ENCODE data around the gene DDR2.

The DDR2 gene

DNA sequence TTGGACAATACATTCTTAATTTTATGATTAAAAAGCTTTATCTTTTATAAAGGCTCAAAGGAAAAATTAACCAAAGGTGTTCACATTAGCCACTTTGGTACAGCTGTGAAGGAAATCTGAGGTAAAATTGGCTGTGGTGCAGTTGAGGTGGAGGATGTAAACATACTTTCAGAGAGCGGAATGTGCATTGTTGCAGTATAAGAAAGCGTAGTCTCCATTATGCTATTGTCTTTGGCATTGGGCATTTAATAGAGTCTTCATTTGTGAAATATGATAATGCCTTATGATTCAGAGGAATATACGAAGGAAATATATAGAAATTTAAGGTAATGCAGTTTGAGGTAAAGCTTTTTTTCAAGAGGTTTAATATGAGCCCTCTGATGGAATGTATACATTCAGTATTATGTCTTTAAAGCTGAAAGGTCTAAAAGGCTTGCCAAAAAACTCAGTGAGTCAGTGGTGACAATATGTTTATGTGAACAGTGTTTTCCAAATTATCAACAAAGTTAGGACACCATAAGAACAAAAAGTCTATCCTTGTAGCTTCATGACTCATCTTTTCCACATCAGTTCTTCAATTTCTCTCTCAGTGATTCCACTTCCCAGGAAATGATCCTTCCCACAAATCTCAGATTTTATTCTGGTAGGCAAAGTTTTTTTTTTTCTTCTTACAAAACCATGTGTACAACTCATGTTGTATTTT lies 26.9 kb upstream of the DDR2 start:
- no peaks in the 10 kb centered on the region for H3K9me3 ChIP-seq (ENCODE audit: insufficient read depth, low read length)
- H3K27me3 ChIP-seq (ENCODE audit: low read depth, low read length): no peaks in the 10 kb centered on the region
- H2AFZ ChIP-seq (ENCODE audit: low read depth, low read length): no peak overlapping the region
- H3K79me2 ChIP-seq (ENCODE audit: low read length): no peaks in the 10 kb centered on the region
- H3K9ac ChIP-seq (ENCODE audit: low read length): no peak overlapping the region
- TF ChIP-seq, protein P1, sequence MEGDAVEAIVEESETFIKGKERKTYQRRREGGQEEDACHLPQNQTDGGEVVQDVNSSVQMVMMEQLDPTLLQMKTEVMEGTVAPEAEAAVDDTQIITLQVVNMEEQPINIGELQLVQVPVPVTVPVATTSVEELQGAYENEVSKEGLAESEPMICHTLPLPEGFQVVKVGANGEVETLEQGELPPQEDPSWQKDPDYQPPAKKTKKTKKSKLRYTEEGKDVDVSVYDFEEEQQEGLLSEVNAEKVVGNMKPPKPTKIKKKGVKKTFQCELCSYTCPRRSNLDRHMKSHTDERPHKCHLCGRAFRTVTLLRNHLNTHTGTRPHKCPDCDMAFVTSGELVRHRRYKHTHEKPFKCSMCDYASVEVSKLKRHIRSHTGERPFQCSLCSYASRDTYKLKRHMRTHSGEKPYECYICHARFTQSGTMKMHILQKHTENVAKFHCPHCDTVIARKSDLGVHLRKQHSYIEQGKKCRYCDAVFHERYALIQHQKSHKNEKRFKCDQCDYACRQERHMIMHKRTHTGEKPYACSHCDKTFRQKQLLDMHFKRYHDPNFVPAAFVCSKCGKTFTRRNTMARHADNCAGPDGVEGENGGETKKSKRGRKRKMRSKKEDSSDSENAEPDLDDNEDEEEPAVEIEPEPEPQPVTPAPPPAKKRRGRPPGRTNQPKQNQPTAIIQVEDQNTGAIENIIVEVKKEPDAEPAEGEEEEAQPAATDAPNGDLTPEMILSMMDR (IDR thresholded peaks at IDR 0.05; ENCODE audit: low read depth, low read length): no peak
- TF ChIP-seq EZH2phosphoT487 (IDR thresholded peaks at IDR 0.05; ENCODE audit: low read depth): no peak
- H3K4me1 ChIP-seq (ENCODE audit: low read length): no peaks in the 10 kb centered on the region
- H3K36me3 ChIP-seq (replicated peaks; ENCODE audit: low read depth, low read length): peaks cover 16% of the 10 kb centered on the region
- H4K20me1 ChIP-seq (ENCODE audit: insufficient read depth, low read length): no peaks in the 10 kb centered on the region
- H3K4me2 ChIP-seq (ENCODE audit: low read length): no peak overlapping the region
- no peak overlapping the region for H3K27ac ChIP-seq (ENCODE audit: low read length)
- no peak overlapping the region for H3K4me3 ChIP-seq (ENCODE audit: low read length)

DNA sequence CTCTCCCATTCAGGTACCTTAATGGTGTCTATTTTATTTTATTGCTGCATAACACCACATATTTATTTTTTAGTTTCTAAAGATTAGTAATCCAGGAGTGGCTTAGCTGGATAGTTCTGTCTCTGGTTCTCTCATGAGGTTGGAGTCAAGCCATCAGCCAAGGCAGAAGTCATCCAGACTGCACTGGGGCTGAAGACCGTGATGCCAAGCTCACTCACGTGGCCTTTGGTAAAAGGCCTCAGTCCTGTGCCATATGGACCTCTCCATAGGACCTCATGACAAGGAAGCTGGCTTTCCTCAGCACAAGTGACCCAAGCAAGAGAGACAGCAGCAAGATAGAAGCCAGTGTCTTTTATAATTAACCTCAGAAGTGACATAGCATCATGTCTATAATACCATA lies 23.0 kb upstream of the DDR2 start:
- Histone ChIP-seq H3K9ac (ENCODE audit: low read length) (no peak overlapping the region), H3K4me1 (ENCODE audit: low read length) (peaks cover 7% of the 10 kb centered on the region; the same call in 1 of the 2 replicates), H3K27me3 (ENCODE audit: low read depth, low read length) (no peaks in the 10 kb centered on the region), H3K4me3 (ENCODE audit: low read length) (no peak overlapping the region), H3K9me3 (ENCODE audit: insufficient read depth, low read length) (no peaks in the 10 kb centered on the region), H4K20me1 (ENCODE audit: insufficient read depth, low read length) (no peaks in the 10 kb centered on the region), H3K4me2 (ENCODE audit: low read length) (no peak overlapping the region), H3K27ac (ENCODE audit: low read length) (no peak overlapping the region), H2AFZ (ENCODE audit: low read depth, low read length) (no peak overlapping the region), H3K79me2 (ENCODE audit: low read length) (no peaks in the 10 kb centered on the region), H3K36me3 (replicated peaks; ENCODE audit: low read depth, low read length) (no peaks in the 10 kb centered on the region)
- TF ChIP-seq, protein P1 (IDR thresholded peaks at IDR 0.05; ENCODE audit: low read depth, low read length): no peak
- TF ChIP-seq EZH2phosphoT487 (IDR thresholded peaks at IDR 0.05; ENCODE audit: low read depth): no peak

DNA sequence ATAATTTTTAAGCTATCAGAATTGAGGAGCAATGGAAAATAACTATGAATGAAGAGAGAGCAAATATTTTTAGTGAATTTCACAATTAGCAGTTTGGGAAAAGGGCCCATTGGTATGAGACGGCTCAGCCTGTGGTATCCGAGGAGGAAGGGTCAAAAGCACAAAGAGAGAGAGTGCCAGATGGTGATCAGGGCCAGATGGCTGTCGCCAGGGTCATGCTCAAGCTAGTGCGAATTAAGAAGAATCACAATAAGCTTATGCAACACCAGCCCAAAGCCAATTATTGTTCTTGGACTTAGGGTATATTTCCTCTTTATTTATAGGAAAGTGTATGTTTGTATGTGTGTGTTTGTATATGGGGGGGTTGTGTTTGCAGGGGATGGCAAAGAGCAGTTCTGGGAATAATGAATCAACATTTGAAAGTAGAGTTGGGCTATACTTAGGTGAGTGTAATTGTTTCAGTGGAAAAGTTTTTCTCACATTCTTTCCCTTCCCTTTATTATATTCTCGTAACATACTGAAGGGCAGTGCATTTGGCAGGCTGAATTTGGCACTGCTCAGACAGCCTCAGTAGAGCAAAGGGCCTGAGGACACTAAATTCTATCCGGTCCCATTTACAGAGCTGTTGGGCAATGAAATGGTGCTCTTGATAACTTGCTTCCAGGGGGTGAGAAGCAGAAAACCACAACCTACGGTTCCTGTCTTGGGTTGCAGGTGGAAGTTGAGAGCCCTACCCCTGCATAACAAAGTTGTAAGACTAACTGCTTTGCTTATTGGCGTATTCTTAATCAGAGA lies 19.5 kb upstream of the DDR2 start:
- Histone ChIP-seq H3K27ac (ENCODE audit: low read length) (no peak overlapping the region), H3K9me3 (ENCODE audit: insufficient read depth, low read length) (no peaks in the 10 kb centered on the region; the same call in 1 of the 2 replicates), H4K20me1 (ENCODE audit: insufficient read depth, low read length) (no peaks in the 10 kb centered on the region), H3K27me3 (ENCODE audit: low read depth, low read length) (no peaks in the 10 kb centered on the region), H2AFZ (ENCODE audit: low read depth, low read length) (no peak overlapping the region), H3K4me1 (ENCODE audit: low read length) (peaks cover 7% of the 10 kb centered on the region; the same call in 1 of the 2 replicates), H3K36me3 (replicated peaks; ENCODE audit: low read depth, low read length) (peaks cover 7% of the 10 kb centered on the region), H3K4me3 (ENCODE audit: low read length) (no peak overlapping the region), H3K9ac (ENCODE audit: low read length) (no peak overlapping the region), H3K4me2 (ENCODE audit: low read length) (no peak overlapping the region), H3K79me2 (ENCODE audit: low read length) (no peaks in the 10 kb centered on the region)
- TF ChIP-seq EZH2phosphoT487 (IDR thresholded peaks at IDR 0.05; ENCODE audit: low read depth): no peak

DNA sequence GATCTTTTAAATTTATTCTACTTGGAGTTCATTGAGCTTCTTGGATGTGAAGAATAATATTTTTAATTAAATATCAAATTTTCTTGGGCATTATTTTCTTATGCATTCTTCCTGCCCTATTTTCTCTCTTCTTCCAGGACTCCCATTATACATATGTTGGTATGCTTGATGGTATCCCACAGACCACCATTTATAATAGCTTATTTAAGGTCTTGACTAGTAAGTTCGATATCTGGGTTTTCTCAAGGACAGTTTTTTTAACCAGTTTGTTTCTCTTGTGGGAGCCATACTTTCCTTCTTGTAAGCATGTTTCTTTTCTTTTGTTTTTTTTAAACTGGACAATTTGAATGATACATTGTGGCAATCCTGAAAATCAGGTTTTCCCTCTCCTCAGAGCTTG lies 15.4 kb upstream of the DDR2 start:
- no peaks in the 10 kb centered on the region for H3K27me3 ChIP-seq (ENCODE audit: low read depth, low read length)

More for the DNA sequence above, 15.4 kb upstream of the DDR2 start:
- Histone ChIP-seq H4K20me1 (ENCODE audit: insufficient read depth, low read length) (no peaks in the 10 kb centered on the region), H3K4me2 (ENCODE audit: low read length) (no peak overlapping the region), H3K9ac (ENCODE audit: low read length) (no peak overlapping the region), H3K79me2 (ENCODE audit: low read length) (no peaks in the 10 kb centered on the region), H3K27ac (ENCODE audit: low read length) (no peak overlapping the region), H2AFZ (ENCODE audit: low read depth, low read length) (no peak overlapping the region), H3K36me3 (replicated peaks; ENCODE audit: low read depth, low read length) (peaks cover 7% of the 10 kb centered on the region), H3K4me1 (ENCODE audit: low read length) (peaks cover 7% of the 10 kb centered on the region; the same call in 1 of the 2 replicates), H3K4me3 (ENCODE audit: low read length) (no peak overlapping the region), H3K9me3 (ENCODE audit: insufficient read depth, low read length) (no peaks in the 10 kb centered on the region; the same call in 1 of the 2 replicates)
- no peak for TF ChIP-seq EZH2phosphoT487 (IDR thresholded peaks at IDR 0.05; ENCODE audit: low read depth)
- TF ChIP-seq, protein P1 (IDR thresholded peaks at IDR 0.05; ENCODE audit: low read depth, low read length): no peak

Data from OCI-LY3 (cell line).